ENCODE data around the gene SYNC. TPM values are rescaled to one million over a fixed set of nuclear protein-coding genes. Genes with fewer than 3 reads are reported as not detected.

SYNC gene
- total and polyA plus RNA-seq, 9 of the 15 experiments (the other 6 are each of a cell fraction or from before 2014, with no cell fraction given): 0.49 to 1.1 (median 0.87) TPM

DNA sequence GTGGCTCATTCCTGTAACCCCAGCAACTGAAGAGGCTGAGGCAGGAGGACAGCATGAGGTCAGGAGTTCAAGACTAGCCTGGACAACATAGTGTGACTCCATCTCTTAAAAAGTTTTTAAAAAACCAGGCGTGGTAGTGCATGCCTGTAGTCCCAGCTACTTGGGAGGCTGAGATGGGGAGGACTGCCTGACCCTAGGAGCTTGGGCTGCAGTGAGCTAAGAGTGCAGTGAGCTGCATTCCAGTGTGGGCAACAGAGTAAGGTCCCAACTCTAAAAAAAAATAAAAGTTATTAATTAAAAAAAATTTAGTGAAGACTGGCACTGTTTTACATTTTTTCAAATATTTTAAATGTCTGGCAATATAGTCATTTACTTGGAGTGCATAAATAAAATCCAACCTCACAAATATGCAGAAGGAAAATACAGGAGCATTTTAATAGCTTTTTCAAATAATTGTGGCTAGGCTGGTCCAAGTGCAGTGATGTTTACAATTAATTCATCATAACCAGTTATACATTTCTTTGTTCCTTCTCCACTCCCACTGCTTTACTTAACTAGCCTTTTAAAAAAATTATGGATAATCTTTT is 63.0 kb downstream of the SYNC start:
- Histone ChIP-seq H3K79me2 (ENCODE audit: control insufficient read depth, insufficient read depth, low read length) (peaks cover 51% of the 10 kb centered on the region; the same call in 2 of the 3 replicates), H4K20me1 (replicated peaks; ENCODE audit: control insufficient read depth, insufficient read depth, low read length) (no peaks in the 10 kb centered on the region), H3K4me1 (replicated peaks in 1 of 2; ENCODE audit: control insufficient read depth in 2 of 2, insufficient read depth in 2 of 2, low read length in 2 of 2) (peaks cover 2 to 7% of the 10 kb centered on the region in 2 experiments; a peak in 2 of 5 replicates), H3K9me1 (ENCODE audit: control insufficient read depth, insufficient read depth, low read length) (no peaks in the 10 kb centered on the region), H3K27ac (ENCODE audit: extremely low read depth, low read depth, low read length) (no peak overlapping the region), H2AFZ (ENCODE audit: low read depth, low read length) (no peak overlapping the region), H3K36me3 (ENCODE audit: control insufficient read depth, insufficient read depth, low read length) (peaks cover 21% of the 10 kb centered on the region; the same call in 2 of the 3 replicates), H3K27me3 (ENCODE audit: control insufficient read depth in 2 of 2, insufficient read depth in 2 of 2, low read length in 2 of 2) (no peaks in the 10 kb centered on the region), H3K4me3 (no peak overlapping the region), H3K9ac (ENCODE audit: insufficient read depth in 1 of 2, low read depth in 2 of 2, low read length in 2 of 2) (no peak overlapping the region), H3K4me2 (ENCODE audit: insufficient read depth, low read length) (no peak overlapping the region), H3K9me3 (replicated peaks; ENCODE audit: control insufficient read depth, insufficient read depth, low read depth, low read length) (no peaks in the 10 kb centered on the region)
- DNase-seq (ENCODE audit: extremely low read depth in 1 of 4, low spot score in 3 of 4) (no peak), FAIRE-seq (no peak), ATAC-seq (no peak)
- BruUV-seq (replicated peaks): no TSS peak
- intact Hi-C loops (cut with micrococcal nuclease) (no loop called here), in situ Hi-C loops (cut with MboI) (no loop called here)
- CTCF ChIA-PET (ENCODE audit: low intra/inter-chr PET ratio): no interaction called here
- TF ChIP-seq, protein P1, sequence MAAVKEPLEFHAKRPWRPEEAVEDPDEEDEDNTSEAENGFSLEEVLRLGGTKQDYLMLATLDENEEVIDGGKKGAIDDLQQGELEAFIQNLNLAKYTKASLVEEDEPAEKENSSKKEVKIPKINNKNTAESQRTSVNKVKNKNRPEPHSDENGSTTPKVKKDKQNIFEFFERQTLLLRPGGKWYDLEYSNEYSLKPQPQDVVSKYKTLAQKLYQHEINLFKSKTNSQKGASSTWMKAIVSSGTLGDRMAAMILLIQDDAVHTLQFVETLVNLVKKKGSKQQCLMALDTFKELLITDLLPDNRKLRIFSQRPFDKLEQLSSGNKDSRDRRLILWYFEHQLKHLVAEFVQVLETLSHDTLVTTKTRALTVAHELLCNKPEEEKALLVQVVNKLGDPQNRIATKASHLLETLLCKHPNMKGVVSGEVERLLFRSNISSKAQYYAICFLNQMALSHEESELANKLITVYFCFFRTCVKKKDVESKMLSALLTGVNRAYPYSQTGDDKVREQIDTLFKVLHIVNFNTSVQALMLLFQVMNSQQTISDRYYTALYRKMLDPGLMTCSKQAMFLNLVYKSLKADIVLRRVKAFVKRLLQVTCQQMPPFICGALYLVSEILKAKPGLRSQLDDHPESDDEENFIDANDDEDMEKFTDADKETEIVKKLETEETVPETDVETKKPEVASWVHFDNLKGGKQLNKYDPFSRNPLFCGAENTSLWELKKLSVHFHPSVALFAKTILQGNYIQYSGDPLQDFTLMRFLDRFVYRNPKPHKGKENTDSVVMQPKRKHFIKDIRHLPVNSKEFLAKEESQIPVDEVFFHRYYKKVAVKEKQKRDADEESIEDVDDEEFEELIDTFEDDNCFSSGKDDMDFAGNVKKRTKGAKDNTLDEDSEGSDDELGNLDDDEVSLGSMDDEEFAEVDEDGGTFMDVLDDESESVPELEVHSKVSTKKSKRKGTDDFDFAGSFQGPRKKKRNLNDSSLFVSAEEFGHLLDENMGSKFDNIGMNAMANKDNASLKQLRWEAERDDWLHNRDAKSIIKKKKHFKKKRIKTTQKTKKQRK (IDR thresholded peaks at IDR 0.05; ENCODE audit: borderline replicate concordance, low read depth, low read length): no peak
- TF ChIP-seq ZNF165 (CRISPR knock-in tag; IDR thresholded peaks at IDR 0.05; ENCODE audit: borderline replicate concordance): no peak
- no peak for TF ChIP-seq GATAD2B (IDR thresholded peaks at IDR 0.05; ENCODE audit: borderline replicate concordance)
- no peak for TF ChIP-seq HDAC6 (IDR thresholded peaks at IDR 0.05; ENCODE audit: low read depth, low read length)
- no peak for TF ChIP-seq ELF1 (tag; IDR thresholded peaks at IDR 0.05)
- TF ChIP-seq, protein P2, sequence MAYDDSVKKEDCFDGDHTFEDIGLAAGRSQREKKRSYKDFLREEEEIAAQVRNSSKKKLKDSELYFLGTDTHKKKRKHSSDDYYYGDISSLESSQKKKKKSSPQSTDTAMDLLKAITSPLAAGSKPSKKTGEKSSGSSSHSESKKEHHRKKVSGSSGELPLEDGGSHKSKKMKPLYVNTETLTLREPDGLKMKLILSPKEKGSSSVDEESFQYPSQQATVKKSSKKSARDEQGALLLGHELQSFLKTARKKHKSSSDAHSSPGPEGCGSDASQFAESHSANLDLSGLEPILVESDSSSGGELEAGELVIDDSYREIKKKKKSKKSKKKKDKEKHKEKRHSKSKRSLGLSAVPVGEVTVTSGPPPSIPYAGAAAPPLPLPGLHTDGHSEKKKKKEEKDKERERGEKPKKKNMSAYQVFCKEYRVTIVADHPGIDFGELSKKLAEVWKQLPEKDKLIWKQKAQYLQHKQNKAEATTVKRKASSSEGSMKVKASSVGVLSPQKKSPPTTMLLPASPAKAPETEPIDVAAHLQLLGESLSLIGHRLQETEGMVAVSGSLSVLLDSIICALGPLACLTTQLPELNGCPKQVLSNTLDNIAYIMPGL (CRISPR knock-in tag; IDR thresholded peaks at IDR 0.05): no peak
- TF ChIP-seq, protein P3, sequence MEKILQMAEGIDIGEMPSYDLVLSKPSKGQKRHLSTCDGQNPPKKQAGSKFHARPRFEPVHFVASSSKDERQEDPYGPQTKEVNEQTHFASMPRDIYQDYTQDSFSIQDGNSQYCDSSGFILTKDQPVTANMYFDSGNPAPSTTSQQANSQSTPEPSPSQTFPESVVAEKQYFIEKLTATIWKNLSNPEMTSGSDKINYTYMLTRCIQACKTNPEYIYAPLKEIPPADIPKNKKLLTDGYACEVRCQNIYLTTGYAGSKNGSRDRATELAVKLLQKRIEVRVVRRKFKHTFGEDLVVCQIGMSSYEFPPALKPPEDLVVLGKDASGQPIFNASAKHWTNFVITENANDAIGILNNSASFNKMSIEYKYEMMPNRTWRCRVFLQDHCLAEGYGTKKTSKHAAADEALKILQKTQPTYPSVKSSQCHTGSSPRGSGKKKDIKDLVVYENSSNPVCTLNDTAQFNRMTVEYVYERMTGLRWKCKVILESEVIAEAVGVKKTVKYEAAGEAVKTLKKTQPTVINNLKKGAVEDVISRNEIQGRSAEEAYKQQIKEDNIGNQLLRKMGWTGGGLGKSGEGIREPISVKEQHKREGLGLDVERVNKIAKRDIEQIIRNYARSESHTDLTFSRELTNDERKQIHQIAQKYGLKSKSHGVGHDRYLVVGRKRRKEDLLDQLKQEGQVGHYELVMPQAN (IDR thresholded peaks at IDR 0.05; ENCODE audit: borderline replicate concordance): no peak
- POLR2A ChIA-PET: interaction anchor here (0.7 to 1.9 kb wide), 6 partner anchors 8 to 133 kb away, joined by 3 to 7 read pairs (median 3); no protein-coding TSS in a partner anchor
- 82% methylated on average over 1 of the region's 1 CpG for WGBS (ENCODE audit: insufficient coverage, low coverage, missing lambda C conversion rate)

Measured in K562 (cell line).